HCT116 (cell line): ENCODE data around the gene FNIP2. TPM values are rescaled to one million over a fixed set of nuclear protein-coding genes. Genes with fewer than 3 reads are reported as not detected.

Source experiments
- ATAC-seq: fragments of 200-7000 bp; cut with Tn5 transposase; 2 replicates; pipeline ENCODE4 v1.9.1; 2020; ENCODE audit warnings: mild to moderate bottlenecking, moderate library complexity
- BruUV-seq: library from RNA; stranded (reverse); fragments of 400-500 nt; replicated peaks from 2 replicates; lab custom pipeline; 2021; lab: Mats Ljungman, UMichigan
- CTCF ChIA-PET: fragments of 300-600 bp; sonication (Branson Sonifier 250); formaldehyde crosslinking; loops from one replicate; lab custom pipeline; 2021; ENCODE audit warnings: antibody characterized with exemption; lab: Charles Lee
- POLR2A ChIA-PET: fragments of 300-600, 350-600 bp; sonication (Branson Sonifier 250); formaldehyde crosslinking; loops from one replicate; lab custom pipeline; 2021; ENCODE audit warnings: antibody characterized with exemption; lab: Charles Lee
- RAD21 ChIA-PET, 2 experiments: fragments of 300-600 bp; sonication (Branson Sonifier 250); formaldehyde crosslinking; loops; one replicate each; lab custom pipeline; 2023; ENCODE audit warnings: low total read pairs in 2 of 2; ENCODE audit not compliant: uncharacterized antibody in 2 of 2, unreplicated experiment in 2 of 2, low non-redundant PET in 1 of 2; lab: Charles Lee
- DNase-seq: peaks from one replicate; pipeline ENCODE4 v3.0.0-alpha.2; 2010; ENCODE audit warnings: low read depth, low spot score
- H2AFZ ChIP-seq: fragments of 200-600 bp; shearing (Covaris generic), sonication (generic); 2 replicates; pipeline ENCODE4 v1.6.1; 2017; ENCODE audit warnings: low read depth, mixed run types, mixed read lengths, antibody characterized with exemption, low read length; ENCODE audit not compliant: poor library complexity, severe bottlenecking
- H3K27ac ChIP-seq: 2 replicates; pipeline ENCODE4 v1.5.1; 2012; ENCODE audit warnings: low read depth, low read length
- H3K27me3 ChIP-seq: fragments of 200-600 bp; sonication (generic); 2 replicates; pipeline ENCODE4 v1.6.1; 2016; ENCODE audit warnings: mixed run types, low read length, mixed read lengths; ENCODE audit not compliant: insufficient read depth
- H3K36me3 ChIP-seq, 2 experiments: fragments of 200-500 bp in 1 of 2; fragments of 200-600 bp in 1 of 2; sonication (Bioruptor generic) in 1 of 2; sonication (generic) in 1 of 2; 2 replicates each; pipeline versions ENCODE4 v1.5.1 to v1.6.1; 2014 to 2016; ENCODE audit warnings: low read length in 2 of 2, inconsistent platforms in 1 of 2, mixed read lengths in 1 of 2, mixed run types in 1 of 2; ENCODE audit not compliant: insufficient read depth in 2 of 2, control insufficient read depth in 1 of 2
- H3K4me1 ChIP-seq, 2 experiments: fragments of 200-600 bp in 1 of 2; sonication (generic) in 1 of 2; 2 replicates each; pipeline versions ENCODE4 v1.5.1 to v1.6.1; 2012 to 2017; ENCODE audit warnings: low read length in 2 of 2, inconsistent platforms in 1 of 2, mild to moderate bottlenecking in 1 of 2, mixed read lengths in 1 of 2, mixed run types in 1 of 2, moderate library complexity in 1 of 2; ENCODE audit not compliant: insufficient read depth in 2 of 2, control insufficient read depth in 1 of 2
- H3K4me2 ChIP-seq: fragments of 200-600 bp; sonication (generic); 2 replicates; pipeline ENCODE4 v1.6.1; 2017; ENCODE audit warnings: mixed run types, low read length, mixed read lengths
- H3K4me3 ChIP-seq, 2 experiments: fragments of 200-600 bp in 1 of 2; sonication (generic) in 1 of 2; replicated peaks in 1 of 2; 2 replicates each; pipeline ENCODE4 v1.5.1; 2011 to 2016; ENCODE audit warnings: low read length in 2 of 2, control low read depth in 1 of 2, low read depth in 1 of 2, mild to moderate bottlenecking in 1 of 2, mixed read lengths in 1 of 2, mixed run types in 1 of 2
- H3K79me2 ChIP-seq: fragments of 200-600 bp; sonication (generic); 2 replicates; pipeline ENCODE4 v1.6.1; 2017; ENCODE audit warnings: mild to moderate bottlenecking, mixed run types, low read length, moderate library complexity, mixed read lengths; ENCODE audit not compliant: insufficient read depth
- H3K9ac ChIP-seq: fragments of 200-600 bp; sonication (generic); 2 replicates; pipeline ENCODE4 v1.6.1; 2016; ENCODE audit warnings: low read length, mixed read lengths
- H3K9me2 ChIP-seq: fragments of 200-600 bp; sonication (generic), shearing (Covaris generic); 2 replicates; pipeline ENCODE4 v1.6.1; 2017; ENCODE audit warnings: mixed run types, mild to moderate bottlenecking, moderate library complexity; ENCODE audit not compliant: insufficient read depth
- H3K9me3 ChIP-seq, 2 experiments: fragments of 200-500 bp in 1 of 2; fragments of 200-600 bp in 1 of 2; sonication (Bioruptor generic) in 1 of 2; sonication (generic) in 1 of 2; 2 replicates each; pipeline ENCODE4 v1.6.1; 2014 to 2017; ENCODE audit warnings: low read length in 2 of 2, mixed read lengths in 2 of 2, inconsistent platforms in 1 of 2, low read depth in 1 of 2, mild to moderate bottlenecking in 1 of 2, mixed run types in 1 of 2, moderate library complexity in 1 of 2; ENCODE audit not compliant: control insufficient read depth in 1 of 2, insufficient read depth in 1 of 2
- H4K20me1 ChIP-seq: fragments of 200-600 bp; sonication (generic), shearing (Covaris generic); 2 replicates; pipeline ENCODE4 v1.6.1; 2017; ENCODE audit warnings: mixed run types, mild to moderate bottlenecking, moderate library complexity; ENCODE audit not compliant: insufficient read depth
- CBX3 ChIP-seq: IDR thresholded peaks from 2 replicates; pipeline ENCODE4 v1.6.1; 2012; ENCODE audit warnings: low read depth
- CEBPB ChIP-seq: IDR thresholded peaks from 2 replicates; pipeline ENCODE4 v1.6.1; 2012; ENCODE audit warnings: low read depth
- CTCF ChIP-seq, 3 experiments: fragments of 200-600 bp in 1 of 3; sonication (generic) in 1 of 3; IDR thresholded peaks in 2 of 3; conservative IDR thresholded peaks in 1 of 3; 2 replicates each; pipeline ENCODE4 v1.5.1; 2012 to 2017; ENCODE audit warnings: low read depth in 2 of 3, low read length in 2 of 3, antibody characterized with exemption in 1 of 3, borderline replicate concordance in 1 of 3, control low read depth in 1 of 3, mild to moderate bottlenecking in 1 of 3, mixed read lengths in 1 of 3, mixed run types in 1 of 3, moderate library complexity in 1 of 3; ENCODE audit not compliant: insufficient read depth in 1 of 3
- EGR1 ChIP-seq: IDR thresholded peaks from 2 replicates; pipeline ENCODE4 v1.6.1; 2012; ENCODE audit warnings: low read depth
- ELF1 ChIP-seq: IDR thresholded peaks from 2 replicates; pipeline ENCODE4 v1.6.1; 2012; ENCODE audit warnings: low read depth, borderline replicate concordance
- EZH2 ChIP-seq: fragments of 200-600 bp; sonication (generic); IDR thresholded peaks from 2 replicates; pipeline ENCODE4 v1.6.1; 2017; ENCODE audit warnings: antibody characterized with exemption, mixed run types
- EZH2phosphoT487 ChIP-seq: fragments of 200-600 bp; IDR thresholded peaks from 2 replicates; pipeline ENCODE4 v1.6.1; 2018; ENCODE audit warnings: antibody characterized with exemption, borderline replicate concordance
- FOSL1 ChIP-seq: IDR thresholded peaks from 2 replicates; pipeline ENCODE4 v1.6.1; 2012; ENCODE audit warnings: low read depth
- JUND ChIP-seq: IDR thresholded peaks from 2 replicates; pipeline ENCODE4 v1.6.1; 2012
- POLR2A ChIP-seq: IDR thresholded peaks from 2 replicates; pipeline ENCODE4 v1.7.0; 2011; ENCODE audit warnings: borderline replicate concordance; ENCODE audit not compliant: insufficient read depth, insufficient read length; ENCODE audit errors: extremely low read depth
- POLR2AphosphoS5 ChIP-seq: IDR thresholded peaks from 2 replicates; pipeline ENCODE4 v1.6.1; 2011; ENCODE audit warnings: mild to moderate bottlenecking, low read depth, low read length, moderate library complexity
- RAD21 ChIP-seq: IDR thresholded peaks from 2 replicates; pipeline ENCODE4 v1.6.1; 2012; ENCODE audit warnings: low read depth, mild to moderate bottlenecking
- REST ChIP-seq: IDR thresholded peaks from 2 replicates; pipeline ENCODE4 v1.6.1; 2012; ENCODE audit warnings: low read depth
- SIN3A ChIP-seq: IDR thresholded peaks from 2 replicates; pipeline ENCODE4 v1.6.1; 2012; ENCODE audit warnings: low read depth
- SP1 ChIP-seq: IDR thresholded peaks from 2 replicates; pipeline ENCODE4 v1.6.1; 2012; ENCODE audit warnings: low read depth
- SRF ChIP-seq: IDR thresholded peaks from 2 replicates; pipeline ENCODE4 v1.6.1; 2012; ENCODE audit warnings: low read depth
- TCF7L2 ChIP-seq: IDR thresholded peaks from 2 replicates; pipeline ENCODE4 v1.7.0; 2011; ENCODE audit warnings: borderline replicate concordance, inconsistent platforms; ENCODE audit not compliant: insufficient read depth, insufficient read length; ENCODE audit errors: extremely low read depth
- ZBTB33 ChIP-seq: IDR thresholded peaks from 2 replicates; pipeline ENCODE4 v1.6.1; 2011; ENCODE audit warnings: mild to moderate bottlenecking, low read length, moderate library complexity; ENCODE audit not compliant: insufficient replicate concordance; ENCODE audit errors: extremely low read depth
- ZFX ChIP-seq: fragments of 450-650 bp; IDR thresholded peaks from 2 replicates; pipeline ENCODE4 v1.6.1; 2017
- intact Hi-C: fragments of 100-400 bp; cut with micrococcal nuclease; formaldehyde crosslinking; loops from 2 replicates; pipeline ENCODE4 v1.10.0; 2022
- total RNA-seq: library from RNA; stranded (reverse); gene quantifications from one replicate; pipeline ENCODE4 v1.2.1, GENCODE V29; 2021; ENCODE audit not compliant: unreplicated experiment

Gene FNIP2
- total RNA-seq, 1 experiment from 2014 or later, result 4.8 TPM

- no peaks in the 10 kb centered on the region for H3K4me1 ChIP-seq
- H2AFZ ChIP-seq, result no peak overlapping the region
- no peaks in the 10 kb centered on the region for H3K79me2 ChIP-seq
- H3K27ac ChIP-seq, result no peak overlapping the region
- intact Hi-C loops, result no loop called here
- H3K4me2 ChIP-seq, result no peak overlapping the region
- BruUV-seq, result no TSS peak
- no peaks in the 10 kb centered on the region for H3K9me3 ChIP-seq
- H3K27me3 ChIP-seq, result no peaks in the 10 kb centered on the region
- no peaks in the 10 kb centered on the region for H3K36me3 ChIP-seq
- TF ChIP-seq SIN3A, result no peak
- TF ChIP-seq SP1, result no peak
- TF ChIP-seq POLR2A, result no peak
- TF ChIP-seq REST, result no peak
- no peak for TF ChIP-seq EZH2phosphoT487
- TF ChIP-seq JUND, result no peak
- TF ChIP-seq ELF1, result no peak
- no peak for TF ChIP-seq SRF
- TF ChIP-seq FOSL1, result no peak
- TF ChIP-seq POLR2AphosphoS5, result no peak
- no peak for TF ChIP-seq CEBPB
- TF ChIP-seq EGR1, result no peak
- no peak for TF ChIP-seq TCF7L2
- TF ChIP-seq ZFX, result no peak
- TF ChIP-seq ZBTB33, result no peak
- no peak for TF ChIP-seq CTCF (IDR thresholded peaks at IDR 0.05 in 2 of 3, conservative IDR thresholded peaks at IDR 0.05 in 1 of 3; ENCODE audit: borderline replicate concordance in 1 of 3, insufficient read depth in 1 of 3, low read depth in 2 of 3, low read length in 2 of 3)
- TF ChIP-seq RAD21, result no peak
- TF ChIP-seq CBX3, result no peak
- no peak for TF ChIP-seq EZH2
- H4K20me1 ChIP-seq, result no peaks in the 10 kb centered on the region
- no peak for ATAC-seq
- RAD21 ChIA-PET, result no interaction called here
- no peaks in the 10 kb centered on the region for H3K9me2 ChIP-seq
- CTCF ChIA-PET, result no interaction called here
- H3K9ac ChIP-seq, result no peak overlapping the region
- DNase-seq, result no peak
- no peak overlapping the region for H3K4me3 ChIP-seq
- POLR2A ChIA-PET, result no interaction called here
Observed at GRCh38 chr4:158938220-158939044, 169.6 kb downstream of the FNIP2 start.
